CD14-positive monocyte (primary cell): Measurements from ENCODE around the gene LIMK2. TPM values are rescaled to one million over a fixed set of nuclear protein-coding genes. Genes with fewer than 3 reads are reported as not detected.

Source experiments
- DNase-seq, 3 donors: peaks; one replicate each; pipeline ENCODE4 v3.0.0-alpha.2; 2011 to 2022
- H2AFZ ChIP-seq: 2 replicates; pipeline ENCODE4 v1.6.0; 2012; ENCODE audit warnings: mild to moderate bottlenecking, low read depth, low read length, inconsistent platforms; ENCODE audit not compliant: insufficient read depth, poor library complexity, severe bottlenecking
- H3K27ac ChIP-seq, 2 donors: 1 replicate in 1 of 2; 2 replicates in 1 of 2; pipeline ENCODE4 v1.5.1; 2012 to 2013; ENCODE audit warnings: low read length in 2 of 2, control low read depth in 1 of 2, inconsistent platforms in 1 of 2, low read depth in 1 of 2, mild to moderate bottlenecking in 1 of 2
- H3K27me3 ChIP-seq, 2 donors: one replicate each; pipeline versions ENCODE4 v1.6.0 to v1.6.1; 2011 to 2013; ENCODE audit warnings: low read length in 2 of 2; ENCODE audit not compliant: control insufficient read depth in 2 of 2, insufficient read depth in 2 of 2
- H3K36me3 ChIP-seq, 2 donors: replicated peaks in 1 of 2; 1 replicate in 1 of 2; 2 replicates in 1 of 2; pipeline versions ENCODE4 v1.5.1 to v1.6.1; 2012 to 2013; ENCODE audit warnings: low read length in 2 of 2, control low read depth in 1 of 2, inconsistent platforms in 1 of 2, mild to moderate bottlenecking in 1 of 2; ENCODE audit not compliant: insufficient read depth in 2 of 2, control insufficient read depth in 1 of 2
- H3K4me1 ChIP-seq, 2 donors: 1 replicate in 1 of 2; 2 replicates in 1 of 2; pipeline versions ENCODE4 v1.5.1 to v1.6.1; 2012 to 2013; ENCODE audit warnings: low read length in 2 of 2, control low read depth in 1 of 2, inconsistent platforms in 1 of 2, mild to moderate bottlenecking in 1 of 2, moderate library complexity in 1 of 2; ENCODE audit not compliant: insufficient read depth in 2 of 2, control insufficient read depth in 1 of 2
- H3K4me2 ChIP-seq: replicated peaks from 2 replicates; pipeline ENCODE3; 2012; ENCODE audit warnings: low read length, moderate library complexity, mild to moderate bottlenecking; ENCODE audit not compliant: poor library complexity, severe bottlenecking; ENCODE audit errors: extremely low read depth
- H3K4me3 ChIP-seq, 3 experiments: fragments of 200-600 bp in 1 of 3; sonication (generic) in 1 of 3; replicated peaks in 1 of 3; 1 replicate in 2 of 3; 2 replicates in 1 of 3; pipeline ENCODE4 v1.5.1; 2011 to 2013; ENCODE audit warnings: low read length in 3 of 3, mild to moderate bottlenecking in 3 of 3, control low read depth in 2 of 3, low read depth in 2 of 3, inconsistent platforms in 1 of 3, moderate library complexity in 1 of 3
- H3K79me2 ChIP-seq: 2 replicates; pipeline ENCODE4 v1.6.0; 2012; ENCODE audit warnings: mild to moderate bottlenecking, control low read depth, inconsistent platforms, low read length, moderate library complexity; ENCODE audit not compliant: insufficient read depth
- H3K9ac ChIP-seq: 2 replicates; pipeline ENCODE4 v1.6.0; 2017; ENCODE audit warnings: low read length, mild to moderate bottlenecking; ENCODE audit not compliant: insufficient read depth, poor library complexity, severe bottlenecking
- H3K9me3 ChIP-seq, 2 donors: replicated peaks in 1 of 2; 1 replicate in 1 of 2; 2 replicates in 1 of 2; pipeline versions ENCODE4 v1.5.1 to v1.6.1; 2012 to 2013; ENCODE audit warnings: low read length in 2 of 2, control low read depth in 1 of 2; ENCODE audit not compliant: control insufficient read depth in 1 of 2, insufficient read depth in 1 of 2
- H4K20me1 ChIP-seq: 2 replicates; pipeline ENCODE4 v1.6.0; 2012; ENCODE audit warnings: mild to moderate bottlenecking, low read length, control low read depth, moderate library complexity; ENCODE audit not compliant: insufficient read depth
- H3K27ac Mint-ChIP-seq, 7 donors: one replicate each; pipeline ENCODE4 v1.8.0; 2020; ENCODE audit warnings: mild to moderate bottlenecking in 7 of 7, mixed read lengths in 7 of 7, moderate library complexity in 6 of 7, inconsistent platforms in 2 of 7
- H3K27me3 Mint-ChIP-seq, 3 donors: one replicate each; pipeline ENCODE4 v1.8.0; 2021 to 2022; ENCODE audit warnings: low read depth in 3 of 3, mild to moderate bottlenecking in 3 of 3, mixed read lengths in 3 of 3, moderate library complexity in 3 of 3, inconsistent platforms in 1 of 3
- H3K36me3 Mint-ChIP-seq, 2 donors: one replicate each; pipeline ENCODE4 v1.8.0; 2020; ENCODE audit warnings: mixed read lengths in 2 of 2, inconsistent platforms in 1 of 2, mild to moderate bottlenecking in 1 of 2
- H3K4me1 Mint-ChIP-seq: one replicate; pipeline ENCODE4 v1.8.0; 2020; ENCODE audit warnings: mild to moderate bottlenecking, mixed read lengths
- H3K4me3 Mint-ChIP-seq, 2 donors: one replicate each; pipeline ENCODE4 v1.8.0; 2020; ENCODE audit warnings: mild to moderate bottlenecking in 2 of 2, mixed read lengths in 2 of 2, moderate library complexity in 1 of 2
- H3K9me3 Mint-ChIP-seq, 7 donors: one replicate each; pipeline ENCODE4 v1.8.0; 2020 to 2022; ENCODE audit warnings: mixed read lengths in 7 of 7, mild to moderate bottlenecking in 6 of 7, moderate library complexity in 6 of 7, inconsistent platforms in 2 of 7
- WGBS: methylation state at CpG from one replicate; pipeline ENCODE4 v1.1.5; 2013; ENCODE audit warnings: missing lambda C conversion rate; ENCODE audit not compliant: insufficient coverage; 5-methylcytosine and 5-hydroxymethylcytosine counted together
- intact Hi-C, 2 donors: fragments of 100-400 bp; cut with micrococcal nuclease; formaldehyde crosslinking; loops; one replicate each; pipeline versions ENCODE4 v1.15.0 to v1.15.1; 2023
- polyA plus RNA-seq, 3 donors: library from polyadenylated mRNA; depleted of rRNA in 1 of 3; unstranded in 2 of 3; stranded (reverse) in 1 of 3; fragments of 300-500 nt in 2 of 3; fragments of >200 nt in 1 of 3; fragmentation: Illumina TruSeq in 2 of 3; gene quantifications; 1 replicate in 2 of 3; 2 replicates in 1 of 3; pipeline ENCODE4 v1.2.3, GENCODE V29; 2012 to 2021
- TF ChIP-seq, protein P1 (sequence below): fragments of 200-600 bp; IDR thresholded peaks from one replicate; pipeline ENCODE4 v1.8.0; 2022; ENCODE audit warnings: antibody characterized with exemption, mild to moderate bottlenecking

Gene LIMK2
- polyA plus RNA-seq, 3 donors: 5.5 to 14.2 (median 10.1) TPM

DNA sequence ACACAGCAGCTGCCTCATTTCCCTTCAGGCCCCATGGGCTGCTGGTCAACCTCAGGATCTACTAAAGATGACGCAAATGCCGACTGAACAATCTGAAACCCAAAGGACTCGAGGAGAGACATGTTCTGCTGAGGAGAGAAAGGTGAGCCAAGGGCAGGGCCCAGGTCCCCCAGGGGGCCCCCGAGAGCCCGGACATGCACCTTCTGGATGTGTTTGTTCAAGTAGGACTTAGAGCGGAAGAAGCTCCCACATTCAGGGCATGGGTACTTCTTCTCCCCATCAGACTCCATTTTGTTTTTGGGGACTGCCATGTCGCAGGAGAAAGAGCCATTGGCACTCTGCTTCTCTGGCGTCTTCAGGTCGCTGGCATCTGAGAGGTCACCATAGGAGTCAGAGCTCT lies 114.8 kb downstream of the LIMK2 start:
- Histone ChIP-seq H4K20me1 (peaks cover 6% of the 10 kb centered on the region), H3K4me3 (no peak overlapping the region), H3K4me1 (no peaks in the 10 kb centered on the region), H3K9me3 (no peaks in the 10 kb centered on the region), H3K36me3 (peaks cover 69 to 89% of the 10 kb centered on the region in 2 donors), H3K9ac (no peak overlapping the region), H3K4me2 (no peak overlapping the region), H2AFZ (no peak overlapping the region), H3K27ac (no peak overlapping the region), H3K27me3 (no peaks in the 10 kb centered on the region), H3K79me2 (no peaks in the 10 kb centered on the region)
- Mint-ChIP-seq H3K27ac (no peak overlapping the region), H3K4me1 (no peaks in the 10 kb centered on the region), H3K36me3 (peaks cover 71 to 86% of the 10 kb centered on the region in 2 donors), H3K27me3 (peaks cover 0 to 4% (median 0%) of the 10 kb centered on the region in 3 donors), H3K4me3 (no peak overlapping the region), H3K9me3 (no peaks in the 10 kb centered on the region)
- no peak for DNase-seq
- TF ChIP-seq, protein P1, sequence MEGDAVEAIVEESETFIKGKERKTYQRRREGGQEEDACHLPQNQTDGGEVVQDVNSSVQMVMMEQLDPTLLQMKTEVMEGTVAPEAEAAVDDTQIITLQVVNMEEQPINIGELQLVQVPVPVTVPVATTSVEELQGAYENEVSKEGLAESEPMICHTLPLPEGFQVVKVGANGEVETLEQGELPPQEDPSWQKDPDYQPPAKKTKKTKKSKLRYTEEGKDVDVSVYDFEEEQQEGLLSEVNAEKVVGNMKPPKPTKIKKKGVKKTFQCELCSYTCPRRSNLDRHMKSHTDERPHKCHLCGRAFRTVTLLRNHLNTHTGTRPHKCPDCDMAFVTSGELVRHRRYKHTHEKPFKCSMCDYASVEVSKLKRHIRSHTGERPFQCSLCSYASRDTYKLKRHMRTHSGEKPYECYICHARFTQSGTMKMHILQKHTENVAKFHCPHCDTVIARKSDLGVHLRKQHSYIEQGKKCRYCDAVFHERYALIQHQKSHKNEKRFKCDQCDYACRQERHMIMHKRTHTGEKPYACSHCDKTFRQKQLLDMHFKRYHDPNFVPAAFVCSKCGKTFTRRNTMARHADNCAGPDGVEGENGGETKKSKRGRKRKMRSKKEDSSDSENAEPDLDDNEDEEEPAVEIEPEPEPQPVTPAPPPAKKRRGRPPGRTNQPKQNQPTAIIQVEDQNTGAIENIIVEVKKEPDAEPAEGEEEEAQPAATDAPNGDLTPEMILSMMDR: no peak
- 93% methylated on average over 9 of the region's 9 CpGs for WGBS
- intact Hi-C loops: no loop called here

- no peak overlapping the region for H3K4me2 ChIP-seq
- no peak for DNase-seq
Observed at GRCh38 chr22:31327806-31328543, 115.9 kb downstream of the LIMK2 start.

More at GRCh38 chr22:31327806-31328543, 115.9 kb downstream of the LIMK2 start:
- peaks cover 79 to 96% of the 10 kb centered on the region in 2 donors for H3K36me3 Mint-ChIP-seq
- H3K27ac ChIP-seq: no peak overlapping the region
- no peaks in the 10 kb centered on the region for H3K4me1 ChIP-seq
- H3K27me3 Mint-ChIP-seq: peaks cover 0 to 4% (median 0%) of the 10 kb centered on the region in 3 donors
- H3K79me2 ChIP-seq: no peaks in the 10 kb centered on the region
- peaks cover 80 to 97% of the 10 kb centered on the region in 2 donors for H3K36me3 ChIP-seq
- peak overlapping the region; percentile 4 for H3K9ac ChIP-seq
- H3K9me3 Mint-ChIP-seq: no peaks in the 10 kb centered on the region
- TF ChIP-seq, protein P1: no peak
- H3K27ac Mint-ChIP-seq: peak overlapping the region in 1 of 7 donors; percentile 32
- intact Hi-C loops: no loop called here
- H4K20me1 ChIP-seq: peaks cover 6% of the 10 kb centered on the region
- no peaks in the 10 kb centered on the region for H3K9me3 ChIP-seq
- H3K4me3 ChIP-seq: no peak overlapping the region
- H2AFZ ChIP-seq: no peak overlapping the region
- H3K27me3 ChIP-seq: no peaks in the 10 kb centered on the region
- 100% methylated on average over 7 of the region's 9 CpGs for WGBS
- no peak overlapping the region for H3K4me3 Mint-ChIP-seq
- no peaks in the 10 kb centered on the region for H3K4me1 Mint-ChIP-seq
